HG02981 (cell line): Measurements from ENCODE around the gene OR51G1.

Experiments used
- ATAC-seq: cut with Tn5 transposase; IDR thresholded peaks from one replicate; pipeline ENCODE4 v1.9.1; 2021; ENCODE audit warnings: mild to moderate bottlenecking, moderate library complexity; ENCODE audit not compliant: unreplicated experiment

The OR51G1 gene

GRCh38 chr11:4881188-4881587, 43.0 kb downstream of the OR51G1 start:
- ATAC-seq = no peak
